Measurements from ENCODE around the gene FABP7.
A peak's percentile ranks its signal among the peaks of the same experiment; 100 is the strongest.
"Not testable (repeated sequence)": the region's sequence is repeated elsewhere in the genome, so short reads cannot be mapped to it uniquely, and the experiment has no call there.

Gene FABP7

GRCh38 chr6:122779667-122780066 is at the start of gene FABP7:
Gene FABP7, plus strand, starts transcription at chr6:122779716. Its CDS starts 79 bp downstream, at chr6:122779795.
- Mint-ChIP-seq H3K9me3 (peaks cover 10% of the 10 kb centered on the region), H3K36me3 (no peaks in the 10 kb centered on the region), H3K4me3 (no peak within 1 kb of the TSS), H3K27me3 (peaks cover 12% of the 10 kb centered on the region), H3K27ac (no peak within 1 kb of the TSS), H3K4me1 (no peaks in the 10 kb centered on the region)

- H3K4me1 Mint-ChIP-seq = no peaks in the 10 kb centered on the region
- H3K36me3 Mint-ChIP-seq = no peaks in the 10 kb centered on the region
- H3K27me3 Mint-ChIP-seq = peaks cover 6% of the 10 kb centered on the region
- no peaks in the 10 kb centered on the region for H3K9me3 Mint-ChIP-seq
- no peak overlapping the region for H3K4me3 Mint-ChIP-seq
- H3K27ac Mint-ChIP-seq = no peak overlapping the region
These were observed 49.2 kb upstream of the FABP7 start for GRCh38 chr6:122730334-122730733.

- H3K27ac Mint-ChIP-seq = no peak overlapping the region
- no peaks in the 10 kb centered on the region for H3K36me3 Mint-ChIP-seq
- H3K27me3 Mint-ChIP-seq = peaks cover 6% of the 10 kb centered on the region
- H3K4me3 Mint-ChIP-seq = no peak overlapping the region
- H3K4me1 Mint-ChIP-seq = no peaks in the 10 kb centered on the region
- no peaks in the 10 kb centered on the region for H3K9me3 Mint-ChIP-seq
These were observed 48.6 kb upstream of the FABP7 start for GRCh38 chr6:122730775-122731386.

GRCh38 chr6:122733259-122733658 is 46.3 kb upstream of the FABP7 start:
- no peaks in the 10 kb centered on the region for H3K9me3 Mint-ChIP-seq

GRCh38 chr6:122734529-122735395 is 44.8 kb upstream of the FABP7 start:
- H3K36me3 Mint-ChIP-seq = no peaks in the 10 kb centered on the region
- H3K27ac Mint-ChIP-seq = no peak overlapping the region
- no peaks in the 10 kb centered on the region for H3K9me3 Mint-ChIP-seq
- peaks cover 4% of the 10 kb centered on the region for H3K27me3 Mint-ChIP-seq
- no peaks in the 10 kb centered on the region for H3K4me1 Mint-ChIP-seq
- no peak overlapping the region for H3K4me3 Mint-ChIP-seq

More at GRCh38 chr6:122733259-122733658, 46.3 kb upstream of the FABP7 start:
- Mint-ChIP-seq H3K4me3 (no peak overlapping the region), H3K4me1 (no peaks in the 10 kb centered on the region), H3K27me3 (peaks cover 4% of the 10 kb centered on the region), H3K36me3 (no peaks in the 10 kb centered on the region), H3K27ac (no peak overlapping the region)

- Mint-ChIP-seq H3K27me3 (no peaks in the 10 kb centered on the region), H3K9me3 (no peaks in the 10 kb centered on the region), H3K36me3 (no peaks in the 10 kb centered on the region), H3K27ac (no peak overlapping the region), H3K4me1 (no peaks in the 10 kb centered on the region), H3K4me3 (no peak overlapping the region)
These were observed 43.9 kb upstream of the FABP7 start for GRCh38 chr6:122735582-122735981.

GRCh38 chr6:122736163-122736562 is 43.4 kb upstream of the FABP7 start:
- H3K4me1 Mint-ChIP-seq = no peaks in the 10 kb centered on the region
- no peaks in the 10 kb centered on the region for H3K27me3 Mint-ChIP-seq
- no peak overlapping the region for H3K27ac Mint-ChIP-seq
- no peaks in the 10 kb centered on the region for H3K9me3 Mint-ChIP-seq
- H3K4me3 Mint-ChIP-seq = no peak overlapping the region
- no peaks in the 10 kb centered on the region for H3K36me3 Mint-ChIP-seq

GRCh38 chr6:122736616-122737015 is 42.9 kb upstream of the FABP7 start:
- no peak overlapping the region for H3K27ac Mint-ChIP-seq
- H3K4me3 Mint-ChIP-seq = no peak overlapping the region
- no peaks in the 10 kb centered on the region for H3K36me3 Mint-ChIP-seq
- H3K4me1 Mint-ChIP-seq = no peaks in the 10 kb centered on the region
- H3K27me3 Mint-ChIP-seq = no peaks in the 10 kb centered on the region
- H3K9me3 Mint-ChIP-seq = no peaks in the 10 kb centered on the region

- Mint-ChIP-seq H3K4me3 (no peak overlapping the region), H3K9me3 (no peaks in the 10 kb centered on the region), H3K27me3 (no peaks in the 10 kb centered on the region), H3K27ac (no peak overlapping the region), H3K4me1 (no peaks in the 10 kb centered on the region), H3K36me3 (no peaks in the 10 kb centered on the region)
These were observed 39.4 kb upstream of the FABP7 start for GRCh38 chr6:122740091-122740490.

- no peaks in the 10 kb centered on the region for H3K9me3 Mint-ChIP-seq
- H3K27ac Mint-ChIP-seq = no peak overlapping the region
- H3K36me3 Mint-ChIP-seq = no peaks in the 10 kb centered on the region
- no peaks in the 10 kb centered on the region for H3K27me3 Mint-ChIP-seq
- H3K4me1 Mint-ChIP-seq = no peaks in the 10 kb centered on the region
- no peak overlapping the region for H3K4me3 Mint-ChIP-seq
These were observed 38.6 kb upstream of the FABP7 start for GRCh38 chr6:122740936-122741335.

GRCh38 chr6:122744247-122744646 is 35.3 kb upstream of the FABP7 start:
- not testable (repeated sequence) for H3K9me3 Mint-ChIP-seq, H3K27me3 Mint-ChIP-seq, H3K4me1 Mint-ChIP-seq, H3K36me3 Mint-ChIP-seq, H3K4me3 Mint-ChIP-seq
- H3K27ac Mint-ChIP-seq = peak overlapping the region; percentile 8

- not testable (repeated sequence) for H3K4me1 Mint-ChIP-seq, H3K27me3 Mint-ChIP-seq, H3K36me3 Mint-ChIP-seq, H3K9me3 Mint-ChIP-seq, H3K4me3 Mint-ChIP-seq, H3K27ac Mint-ChIP-seq
These were observed 34.7 kb upstream of the FABP7 start for GRCh38 chr6:122744856-122745255.

- no peaks in the 10 kb centered on the region for H3K9me3 Mint-ChIP-seq
- H3K4me1 Mint-ChIP-seq = peaks cover 17% of the 10 kb centered on the region
- H3K4me3 Mint-ChIP-seq = no peak overlapping the region
- no peak overlapping the region for H3K27ac Mint-ChIP-seq
- no peaks in the 10 kb centered on the region for H3K27me3 Mint-ChIP-seq
- H3K36me3 Mint-ChIP-seq = no peaks in the 10 kb centered on the region
These were observed 32.8 kb upstream of the FABP7 start for GRCh38 chr6:122746688-122747087.

- H3K4me1 Mint-ChIP-seq = peaks cover 24% of the 10 kb centered on the region
- no peak overlapping the region for H3K27ac Mint-ChIP-seq
- no peaks in the 10 kb centered on the region for H3K27me3 Mint-ChIP-seq
- no peaks in the 10 kb centered on the region for H3K9me3 Mint-ChIP-seq
- no peak overlapping the region for H3K4me3 Mint-ChIP-seq
- H3K36me3 Mint-ChIP-seq = no peaks in the 10 kb centered on the region
These were observed 31.9 kb upstream of the FABP7 start for GRCh38 chr6:122747573-122747972.

- peaks cover 33% of the 10 kb centered on the region for H3K4me1 Mint-ChIP-seq
- not testable (repeated sequence) for H3K36me3 Mint-ChIP-seq, H3K4me3 Mint-ChIP-seq, H3K27me3 Mint-ChIP-seq, H3K27ac Mint-ChIP-seq, H3K9me3 Mint-ChIP-seq
These were observed 30.6 kb upstream of the FABP7 start for GRCh38 chr6:122748945-122749344.

- H3K9me3 Mint-ChIP-seq = no peaks in the 10 kb centered on the region
- H3K36me3 Mint-ChIP-seq = no peaks in the 10 kb centered on the region
- no peak overlapping the region for H3K4me3 Mint-ChIP-seq
- peaks cover 33% of the 10 kb centered on the region for H3K4me1 Mint-ChIP-seq
- H3K27ac Mint-ChIP-seq = no peak overlapping the region
- H3K27me3 Mint-ChIP-seq = no peaks in the 10 kb centered on the region
These were observed 30.0 kb upstream of the FABP7 start for GRCh38 chr6:122749451-122750050.
